Measurements from ENCODE around the gene PADI3. TPM values are rescaled to one million over a fixed set of nuclear protein-coding genes. Genes with fewer than 3 reads are reported as not detected.

The PADI3 gene
- total RNA-seq, 2 donors from 2014 or later: not detected

DNA sequence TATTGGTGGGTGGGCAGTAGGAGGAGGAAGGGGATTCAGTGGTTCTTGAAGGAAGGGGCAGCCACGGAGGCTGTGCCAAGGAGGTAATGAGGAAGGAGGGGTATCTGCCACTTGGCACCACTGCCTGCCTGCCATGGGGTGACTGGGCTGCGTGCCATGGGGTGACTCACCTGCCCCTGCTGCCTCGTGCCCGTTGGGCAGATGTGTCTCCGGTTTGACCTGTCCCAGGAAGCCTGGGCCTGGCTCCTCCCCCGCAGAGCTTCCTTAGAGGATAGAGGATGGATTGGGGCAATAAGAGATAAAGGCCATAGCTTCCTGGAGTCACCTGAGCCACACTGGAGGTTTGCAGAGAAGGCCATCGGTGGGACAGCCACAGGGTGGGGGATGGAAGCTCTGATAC, 1.7 kb downstream of the PADI3 start:
- TF ChIP-seq POLR2A (IDR thresholded peaks at IDR 0.05): no peak
- TF ChIP-seq, protein P1, sequence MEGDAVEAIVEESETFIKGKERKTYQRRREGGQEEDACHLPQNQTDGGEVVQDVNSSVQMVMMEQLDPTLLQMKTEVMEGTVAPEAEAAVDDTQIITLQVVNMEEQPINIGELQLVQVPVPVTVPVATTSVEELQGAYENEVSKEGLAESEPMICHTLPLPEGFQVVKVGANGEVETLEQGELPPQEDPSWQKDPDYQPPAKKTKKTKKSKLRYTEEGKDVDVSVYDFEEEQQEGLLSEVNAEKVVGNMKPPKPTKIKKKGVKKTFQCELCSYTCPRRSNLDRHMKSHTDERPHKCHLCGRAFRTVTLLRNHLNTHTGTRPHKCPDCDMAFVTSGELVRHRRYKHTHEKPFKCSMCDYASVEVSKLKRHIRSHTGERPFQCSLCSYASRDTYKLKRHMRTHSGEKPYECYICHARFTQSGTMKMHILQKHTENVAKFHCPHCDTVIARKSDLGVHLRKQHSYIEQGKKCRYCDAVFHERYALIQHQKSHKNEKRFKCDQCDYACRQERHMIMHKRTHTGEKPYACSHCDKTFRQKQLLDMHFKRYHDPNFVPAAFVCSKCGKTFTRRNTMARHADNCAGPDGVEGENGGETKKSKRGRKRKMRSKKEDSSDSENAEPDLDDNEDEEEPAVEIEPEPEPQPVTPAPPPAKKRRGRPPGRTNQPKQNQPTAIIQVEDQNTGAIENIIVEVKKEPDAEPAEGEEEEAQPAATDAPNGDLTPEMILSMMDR (IDR thresholded peaks at IDR 0.05): no peak
- H3K27ac ChIP-seq: no peak overlapping the region
- H3K27me3 ChIP-seq: no peaks in the 10 kb centered on the region
- ATAC-seq (no peak), DNase-seq (peak; percentile 39 to 68 (median 56))
- intact Hi-C loops (cut with DNase I): no loop called here
- H3K9me3 ChIP-seq: no peaks in the 10 kb centered on the region
- no peak overlapping the region for H3K4me3 ChIP-seq
- 31 to 33% methylated on average over 7 of the region's 7 CpGs for WGBS, 2 donors
- H3K4me1 ChIP-seq: no peaks in the 10 kb centered on the region
- no peaks in the 10 kb centered on the region for H3K36me3 ChIP-seq (replicated peaks in 1 of 2; ENCODE audit: insufficient read depth in 1 of 2, low read depth in 2 of 2)

DNA sequence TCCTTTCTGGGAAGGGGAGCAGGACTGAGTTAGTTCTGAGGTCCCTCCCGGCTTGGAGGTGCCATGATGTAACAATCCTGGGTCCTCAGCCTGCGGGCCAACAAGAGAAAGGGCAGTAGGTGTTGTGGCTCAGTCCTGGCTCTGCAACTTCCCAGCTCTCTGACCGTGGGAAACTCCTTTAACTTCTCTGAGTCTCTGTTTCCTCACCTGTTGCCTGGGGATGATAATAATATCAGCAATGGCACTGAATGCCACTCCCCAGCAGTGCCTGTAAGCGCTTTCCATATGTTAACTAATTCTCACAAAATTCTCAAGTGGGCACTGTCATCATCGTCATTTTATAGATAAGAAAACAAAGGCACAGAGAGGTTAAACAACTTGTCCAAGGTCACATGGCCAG, 2.3 kb downstream of the PADI3 start:
- H3K27ac ChIP-seq: no peak overlapping the region
- DNase-seq (no peak), ATAC-seq (no peak)
- intact Hi-C loops (cut with DNase I): no loop called here
- no peaks in the 10 kb centered on the region for H3K36me3 ChIP-seq (replicated peaks in 1 of 2; ENCODE audit: insufficient read depth in 1 of 2, low read depth in 2 of 2)
- WGBS, 2 donors: 61 to 70% methylated on average over 5 of the region's 5 CpGs
- no peaks in the 10 kb centered on the region for H3K9me3 ChIP-seq
- TF ChIP-seq, protein P1 (IDR thresholded peaks at IDR 0.05): no peak
- no peak for TF ChIP-seq POLR2A (IDR thresholded peaks at IDR 0.05)
- no peak overlapping the region for H3K4me3 ChIP-seq
- H3K4me1 ChIP-seq: no peaks in the 10 kb centered on the region
- H3K27me3 ChIP-seq: no peaks in the 10 kb centered on the region

DNA sequence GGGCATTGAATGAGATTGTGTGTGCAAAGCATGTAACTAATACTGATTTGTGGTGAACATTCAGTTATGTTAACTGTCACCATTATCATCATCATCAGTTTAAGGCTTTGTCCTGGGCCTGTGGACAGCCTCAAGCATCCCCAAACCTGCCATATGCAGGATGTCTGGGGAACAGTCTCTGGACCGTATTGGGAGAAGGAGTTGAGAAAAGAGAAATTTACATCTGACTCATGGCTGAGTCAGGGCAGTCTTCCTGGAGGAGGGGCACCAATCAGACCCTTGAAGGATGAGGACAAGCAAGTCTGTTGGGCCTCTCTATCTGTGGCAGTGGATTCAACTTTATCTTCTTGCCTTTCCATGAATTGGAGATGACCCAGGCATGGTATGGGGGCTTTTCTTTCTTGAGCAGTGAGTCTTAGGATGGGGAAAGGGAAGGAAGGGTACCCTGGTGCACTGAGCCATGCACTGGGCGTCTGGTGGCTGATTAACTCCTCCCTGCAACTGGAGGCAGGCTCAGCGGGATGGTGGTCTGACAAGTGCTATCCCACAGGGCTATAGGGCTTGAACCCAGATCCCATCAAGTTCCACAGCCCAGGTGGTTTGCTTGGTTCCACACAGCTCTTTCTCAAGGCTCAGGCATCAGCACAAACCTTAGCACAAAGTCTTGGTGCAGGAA, 2.9 kb downstream of the PADI3 start:
- no peak for DNase-seq
- no peak for ATAC-seq
- H3K9me3 ChIP-seq: no peaks in the 10 kb centered on the region
- no peak overlapping the region for H3K27ac ChIP-seq
- intact Hi-C loops (cut with DNase I): no loop called here
- H3K27me3 ChIP-seq: no peaks in the 10 kb centered on the region
- no peaks in the 10 kb centered on the region for H3K36me3 ChIP-seq (replicated peaks in 1 of 2; ENCODE audit: insufficient read depth in 1 of 2, low read depth in 2 of 2)
- WGBS, 2 donors: 73 to 74% methylated on average over 1 to 3 of the region's 3 CpGs
- H3K4me1 ChIP-seq: no peaks in the 10 kb centered on the region
- no peak for TF ChIP-seq POLR2A (IDR thresholded peaks at IDR 0.05)
- TF ChIP-seq, protein P1 (IDR thresholded peaks at IDR 0.05): no peak
- H3K4me3 ChIP-seq: no peak overlapping the region

DNA sequence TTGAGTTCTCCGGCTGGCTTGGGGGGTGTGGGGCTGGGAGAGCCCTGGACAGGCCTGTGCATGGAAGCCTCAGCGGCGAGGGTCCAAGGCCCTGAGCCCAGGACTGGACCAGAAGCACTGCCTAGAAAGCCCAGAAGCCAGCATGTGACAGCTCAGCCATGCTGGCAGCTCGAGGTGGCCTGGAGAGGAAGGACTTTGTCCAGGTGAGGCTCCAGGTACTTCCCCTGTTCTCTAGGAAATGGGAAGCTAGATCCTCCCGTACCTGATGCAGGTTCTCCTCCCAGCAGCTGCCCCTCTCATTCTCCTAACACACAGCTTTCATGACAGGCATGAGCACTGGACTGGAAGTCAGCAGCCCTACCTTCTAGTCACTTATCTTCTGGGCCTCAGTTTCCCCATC, 6.4 kb downstream of the PADI3 start:
- no peak for ATAC-seq
- Histone ChIP-seq H3K36me3 (replicated peaks in 1 of 2; ENCODE audit: insufficient read depth in 1 of 2, low read depth in 2 of 2) (no peaks in the 10 kb centered on the region), H3K4me3 (no peak overlapping the region), H3K4me1 (no peaks in the 10 kb centered on the region), H3K9me3 (no peaks in the 10 kb centered on the region), H3K27me3 (no peaks in the 10 kb centered on the region), H3K27ac (no peak overlapping the region)
- TF ChIP-seq POLR2A (IDR thresholded peaks at IDR 0.05): no peak
- TF ChIP-seq, protein P1 (IDR thresholded peaks at IDR 0.05): no peak
- intact Hi-C loops (cut with DNase I): no loop called here
- 61 to 80% methylated on average over 1 to 5 of the region's 5 CpGs for WGBS, 2 donors
- no peak for DNase-seq

DNA sequence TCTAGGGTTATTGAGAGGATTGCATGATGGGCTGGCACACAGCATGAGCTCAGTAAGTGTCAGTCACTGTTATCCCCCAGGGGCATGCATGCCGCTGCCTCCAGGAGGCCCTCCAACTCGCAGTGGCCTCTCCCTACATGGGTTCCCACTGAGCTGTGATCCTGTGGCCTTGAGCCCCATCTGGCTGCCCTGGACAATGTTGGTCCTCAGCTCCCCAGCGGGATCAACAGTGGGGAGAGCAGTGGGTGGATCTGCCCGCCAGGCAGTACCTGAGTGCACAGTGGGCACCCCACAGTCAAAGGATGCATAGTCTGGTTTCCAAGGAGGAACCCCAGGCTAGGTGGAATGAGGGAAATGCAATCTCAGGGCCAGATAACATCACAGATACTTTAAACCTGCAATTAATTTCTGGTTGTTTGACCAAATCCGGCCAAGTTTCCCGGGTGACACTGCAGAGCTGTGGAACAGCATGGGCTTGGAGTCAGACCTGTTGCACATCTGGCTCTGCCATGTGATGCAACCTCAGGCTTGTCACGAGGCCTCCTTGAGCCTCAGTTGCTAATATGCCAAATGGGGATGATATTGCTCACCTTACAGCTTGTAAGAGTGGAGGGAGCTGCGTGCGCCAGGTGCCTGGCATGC, 9.3 kb downstream of the PADI3 start:
- Histone ChIP-seq H3K4me1 (no peaks in the 10 kb centered on the region), H3K4me3 (no peak overlapping the region), H3K36me3 (replicated peaks in 1 of 2; ENCODE audit: insufficient read depth in 1 of 2, low read depth in 2 of 2) (no peaks in the 10 kb centered on the region), H3K9me3 (no peaks in the 10 kb centered on the region), H3K27me3 (no peaks in the 10 kb centered on the region), H3K27ac (no peak overlapping the region)
- TF ChIP-seq POLR2A (IDR thresholded peaks at IDR 0.05): no peak
- TF ChIP-seq, protein P1 (IDR thresholded peaks at IDR 0.05): no peak
- WGBS, 2 donors: 59 to 75% methylated on average over 6 to 8 of the region's 9 CpGs
- ATAC-seq: no peak
- no peak for DNase-seq
- intact Hi-C loops (cut with DNase I): no loop called here

Measured in body of pancreas (tissue), 4 donors.